Measurements from ENCODE around the gene WDR45B.
A peak's percentile ranks its signal among the peaks of the same experiment; 100 is the strongest.

The WDR45B gene

GRCh38 chr17:82675476-82676245 lies 27.4 kb upstream of the WDR45B start:
- DNase-seq: no peak

DNA sequence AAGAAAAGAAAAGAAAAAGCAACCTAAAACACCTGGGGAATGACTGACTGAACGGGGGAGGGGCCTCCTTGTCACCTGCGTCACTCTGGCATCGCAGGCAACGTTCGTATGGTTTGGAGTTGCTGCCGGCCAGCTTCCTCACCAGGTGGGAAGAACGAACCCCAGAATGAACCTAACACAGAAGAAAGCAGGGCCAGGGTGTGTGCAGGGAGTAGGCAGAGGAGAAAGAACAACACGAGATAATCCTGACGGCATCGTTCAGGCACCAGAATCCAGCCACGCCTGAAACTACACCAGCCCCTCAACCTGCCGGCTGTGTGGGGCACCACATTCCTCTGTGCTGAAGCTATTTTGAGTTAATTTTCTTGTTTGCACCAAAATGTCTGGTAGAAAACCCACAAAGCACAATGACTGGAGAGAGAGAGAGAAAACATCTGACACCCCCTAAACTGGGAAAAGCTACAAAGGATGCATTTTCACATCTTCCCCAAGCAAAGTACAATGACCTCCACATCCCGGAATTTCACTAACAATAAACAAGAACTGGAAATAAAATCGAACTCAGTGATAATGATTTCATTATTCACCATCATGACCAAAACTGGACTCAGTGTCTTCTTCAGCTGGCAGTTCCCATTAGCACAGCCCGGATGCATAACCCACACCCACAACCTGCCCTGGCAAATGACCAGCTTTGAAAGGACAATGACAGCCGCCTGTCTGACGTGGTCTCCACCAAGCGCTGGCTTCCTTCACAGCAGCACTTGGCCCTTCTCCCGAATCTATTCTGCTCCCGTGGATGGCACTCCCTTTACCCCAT lies 26.6 kb upstream of the WDR45B start:
- no peak for DNase-seq

- DNase-seq: no peak
Measured at GRCh38 chr17:82670661-82671450, 22.6 kb upstream of the WDR45B start.

DNA sequence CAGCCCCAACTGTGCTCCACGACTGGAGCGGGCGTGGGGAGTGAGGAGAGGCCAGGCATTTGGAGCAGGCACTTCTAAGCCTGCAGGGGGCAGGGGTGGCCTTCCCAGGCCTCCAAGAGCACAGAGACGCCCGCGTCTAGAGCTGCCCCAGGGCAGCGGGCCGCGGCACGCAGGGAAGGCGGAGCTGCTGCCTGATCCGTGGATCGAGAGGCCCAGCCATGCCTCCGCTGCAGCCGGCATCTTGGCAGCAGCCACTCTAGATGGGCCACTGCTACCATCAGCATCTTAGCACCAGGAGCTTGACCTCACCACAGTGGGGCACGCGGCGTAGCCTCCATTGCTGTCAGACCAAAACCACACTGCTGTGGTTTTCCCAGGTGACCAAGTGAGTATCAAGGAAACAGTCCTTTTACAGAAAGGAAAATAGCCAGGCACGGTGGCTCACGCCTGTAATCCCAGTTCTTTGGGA lies 20.4 kb upstream of the WDR45B start:
- peak; percentile 61 to 69 for DNase-seq

GRCh38 chr17:82668024-82668630 lies 19.9 kb upstream of the WDR45B start:
- DNase-seq: no peak

- DNase-seq: no peak
Measured at GRCh38 chr17:82667668-82668000, 19.4 kb upstream of the WDR45B start.

DNA sequence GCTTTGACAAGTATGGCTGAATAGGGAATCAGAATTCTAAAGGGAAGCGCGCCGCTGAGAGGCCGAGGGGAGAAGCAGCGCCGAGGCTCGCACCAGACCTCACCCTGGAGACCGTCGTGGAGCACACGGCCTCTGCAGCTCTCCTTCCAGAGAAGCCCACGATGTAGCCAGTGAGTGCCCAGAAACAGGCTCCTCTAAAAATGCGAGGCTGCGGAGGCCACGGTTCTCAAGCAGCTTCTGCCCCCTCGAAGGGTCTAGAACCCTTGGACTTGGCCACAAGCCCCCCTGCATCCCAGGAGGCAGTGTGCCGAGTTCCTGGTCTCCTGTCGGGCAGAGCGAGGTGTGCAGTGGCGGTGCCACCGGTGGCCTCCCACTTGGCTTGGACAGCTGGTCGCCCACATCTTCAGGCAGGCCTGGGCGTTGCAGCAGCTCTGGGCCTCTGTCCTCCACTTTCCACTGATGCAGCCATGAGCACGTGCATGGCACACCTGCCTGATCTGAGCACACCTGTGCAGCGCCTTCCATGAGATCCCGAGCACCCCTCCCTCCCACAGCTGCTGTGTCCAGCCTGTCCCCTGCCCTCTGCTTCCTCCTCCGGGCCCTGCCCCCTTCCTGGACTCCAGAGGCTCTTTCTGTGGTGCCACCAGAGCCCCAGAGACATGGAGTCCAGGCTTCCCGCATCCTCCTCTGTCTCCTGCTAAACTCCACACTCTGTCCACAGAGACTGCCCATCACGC lies 18.9 kb upstream of the WDR45B start:
- no peak for DNase-seq

DNA sequence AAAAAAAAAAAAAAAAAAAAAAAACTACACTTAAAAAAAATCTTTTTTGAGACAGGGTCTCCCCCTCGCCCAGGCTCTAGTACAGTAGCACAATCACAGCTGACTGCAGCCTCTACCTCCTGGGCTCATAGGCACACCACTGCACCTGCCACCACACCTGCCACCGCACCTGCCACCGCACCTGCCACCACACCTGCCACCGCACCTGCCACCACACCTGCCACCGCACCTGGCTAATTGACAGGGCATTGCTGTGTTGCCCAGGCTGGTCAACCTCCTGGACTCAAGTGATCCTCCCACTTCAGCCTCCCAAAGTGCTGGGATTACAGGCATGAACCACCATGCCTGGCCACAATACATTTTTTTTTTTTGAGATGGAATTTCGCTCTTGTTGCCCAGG lies 17.6 kb upstream of the WDR45B start:
- no peak for DNase-seq

GRCh38 chr17:82665217-82665616 lies 17.0 kb upstream of the WDR45B start:
- DNase-seq: no peak

GRCh38 chr17:82664701-82665182 lies 16.5 kb upstream of the WDR45B start:
- DNase-seq: no peak

- DNase-seq: no peak
Measured at GRCh38 chr17:82664276-82664575, 16.0 kb upstream of the WDR45B start.

- DNase-seq: no peak
Measured at GRCh38 chr17:82663381-82664275, 15.4 kb upstream of the WDR45B start.

- DNase-seq: no peak
Measured at GRCh38 chr17:82662711-82663261, 14.5 kb upstream of the WDR45B start.

- DNase-seq: no peak
Measured at GRCh38 chr17:82661717-82662683, 13.8 kb upstream of the WDR45B start.

DNA sequence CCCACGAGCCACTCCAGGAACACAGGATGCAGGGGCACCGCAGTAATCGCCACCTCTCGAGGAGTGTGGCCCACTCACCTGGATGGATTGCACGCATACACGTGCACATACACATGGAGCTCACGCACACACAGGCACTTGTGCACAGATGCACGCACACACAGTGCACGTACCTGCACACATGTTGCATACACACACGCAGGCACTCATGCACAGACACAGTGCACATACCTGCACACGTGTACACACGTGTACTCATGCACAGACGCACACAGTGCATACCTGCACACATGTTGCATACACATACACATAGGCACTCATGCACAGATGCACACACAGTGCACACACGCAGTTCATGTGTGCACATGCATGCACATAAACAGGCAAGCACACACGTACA lies 11.6 kb upstream of the WDR45B start:
- DNase-seq: no peak

GRCh38 chr17:82658796-82659452 lies 10.7 kb upstream of the WDR45B start:
- no peak for DNase-seq

GRCh38 chr17:82658331-82658730 lies 10.1 kb upstream of the WDR45B start:
- DNase-seq: no peak

DNA sequence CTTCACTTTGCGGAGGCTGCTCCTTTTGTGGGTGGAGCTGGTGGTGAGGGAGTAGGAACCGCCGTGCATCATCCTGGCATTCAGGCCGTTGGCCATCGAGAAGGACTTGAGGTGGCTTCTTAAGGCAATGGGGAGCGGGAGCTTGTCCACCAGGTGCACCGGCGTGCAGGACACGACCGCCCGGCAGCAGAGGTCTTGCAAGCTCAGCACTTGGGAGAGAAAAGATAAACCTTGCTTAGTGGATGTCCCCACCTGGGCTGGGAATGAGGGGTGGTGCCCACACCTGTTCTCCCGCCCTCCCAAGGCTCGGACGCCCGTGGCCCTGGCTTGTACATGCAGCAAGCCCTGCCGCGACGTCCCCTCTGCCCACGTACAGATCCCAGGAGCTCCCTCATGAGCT lies 9.7 kb upstream of the WDR45B start:
- no peak for DNase-seq

- DNase-seq: no peak
Measured at GRCh38 chr17:82656266-82656665, 8.0 kb upstream of the WDR45B start.
